HG02884 (cell line): ENCODE data around the gene RNU11.
"Not testable (repeated sequence)": the region's sequence is repeated elsewhere in the genome, so short reads cannot be mapped to it uniquely, and the experiment has no call there.

Source experiments
- ATAC-seq: cut with Tn5 transposase; IDR thresholded peaks from one replicate; pipeline ENCODE4 v1.9.1; 2021; ENCODE audit warnings: mild to moderate bottlenecking, moderate library complexity; ENCODE audit not compliant: unreplicated experiment

RNU11 gene

DNA sequence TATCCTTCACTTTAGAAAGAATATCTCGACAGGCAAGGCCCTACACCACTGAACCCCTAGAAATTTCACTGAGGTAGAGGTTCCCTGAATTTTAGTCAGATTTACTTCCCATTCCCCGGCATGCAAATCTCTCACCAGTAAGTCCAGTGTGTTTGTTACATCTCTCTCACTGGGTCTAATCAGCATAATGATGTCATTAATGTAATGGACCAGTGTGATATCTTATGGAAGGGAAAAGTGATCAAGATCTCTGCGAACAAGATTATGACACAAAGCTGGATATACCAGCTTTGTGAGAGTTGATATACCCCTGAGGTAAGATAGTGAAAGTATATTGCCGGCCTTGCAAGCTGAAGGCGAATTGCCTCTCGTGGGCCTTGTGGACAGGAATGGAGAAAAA, 7.9 kb downstream of the RNU11 start:
- no peak for ATAC-seq

DNA sequence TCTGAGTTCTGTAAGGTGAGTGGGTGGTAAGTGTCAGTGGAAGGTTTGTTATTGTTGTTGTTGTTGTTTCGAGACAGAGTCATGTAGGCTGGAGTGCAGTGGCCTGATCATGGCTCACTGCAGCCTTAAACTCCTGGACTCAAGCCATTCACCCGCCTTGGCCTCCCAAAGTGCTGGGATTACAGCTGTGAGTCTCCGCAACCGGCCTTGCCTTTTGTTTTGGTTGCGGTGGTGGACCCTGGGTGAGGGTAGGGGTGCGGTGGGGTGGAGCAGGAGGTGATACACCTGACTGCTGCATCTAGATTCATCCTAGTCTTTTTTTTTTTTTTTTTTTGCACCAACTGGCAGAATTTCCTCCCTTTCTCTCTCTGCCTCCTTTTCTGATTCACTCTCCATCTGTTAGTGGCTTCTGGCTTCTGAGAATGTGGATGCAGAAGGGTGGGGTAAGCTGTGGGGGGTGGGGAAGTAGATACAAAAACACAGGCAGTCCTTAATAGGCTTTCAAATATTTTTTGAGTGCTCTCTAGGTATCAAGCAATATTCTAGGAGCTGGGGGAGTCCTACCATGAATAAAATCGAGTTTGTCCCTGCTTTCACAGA, 15.6 kb downstream of the RNU11 start:
- no peak for ATAC-seq

DNA sequence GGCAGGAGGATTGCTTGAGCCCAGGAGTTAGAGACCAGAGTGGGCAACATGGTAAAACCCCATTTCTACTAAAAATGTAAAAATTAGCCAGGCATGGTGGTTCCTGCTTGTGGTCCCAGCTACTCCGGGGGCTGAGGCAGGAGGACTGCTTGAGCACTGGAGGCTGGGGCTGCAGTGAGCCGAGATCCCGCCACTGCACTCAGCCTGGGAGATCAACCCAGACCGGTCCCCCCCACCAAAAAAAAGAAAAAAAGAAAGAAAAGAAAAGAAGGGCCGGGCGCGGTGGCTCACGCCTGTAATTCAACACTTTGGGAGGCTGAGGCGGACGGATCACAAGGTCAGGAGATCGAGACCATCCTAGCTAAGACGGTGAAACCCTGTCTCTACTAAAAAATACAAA, 18.4 kb downstream of the RNU11 start:
- no peak for ATAC-seq

DNA sequence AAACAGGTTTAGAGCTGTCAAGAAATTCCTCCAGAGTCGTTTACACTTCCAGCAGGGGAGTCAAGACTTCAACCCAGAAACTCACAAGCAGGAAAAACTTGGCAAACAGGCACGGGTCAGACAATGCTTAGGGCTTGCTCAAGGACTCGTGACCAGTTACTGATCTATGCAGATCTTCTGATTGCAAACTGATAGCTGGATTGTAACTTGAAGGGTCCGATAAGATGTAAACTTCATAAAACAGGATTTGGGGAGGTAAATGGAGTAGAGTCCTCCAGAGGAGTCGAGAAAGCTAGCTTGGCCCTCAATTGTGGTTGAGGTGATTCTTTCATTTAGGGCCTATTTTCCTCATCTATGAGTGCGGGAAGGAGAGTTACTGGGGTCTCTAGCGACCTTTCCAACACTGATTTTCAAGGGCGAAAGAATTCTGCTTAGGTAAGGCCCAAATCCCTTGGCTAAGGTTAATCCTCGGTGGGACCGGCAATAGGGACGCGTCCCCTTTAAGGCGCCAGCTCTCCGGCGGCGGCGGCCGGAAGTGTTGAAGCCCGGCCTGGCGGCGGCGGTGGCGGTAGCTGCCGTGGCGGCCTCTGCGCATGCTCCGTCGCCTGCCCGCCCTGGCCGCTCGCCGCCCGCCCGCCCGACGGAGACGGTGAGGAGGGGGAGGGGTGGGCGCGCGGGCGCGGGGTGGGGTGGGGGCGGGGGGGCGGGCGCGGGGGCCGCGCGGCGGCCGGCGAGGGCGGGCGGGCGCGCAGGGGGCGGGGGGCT, 20.0 kb downstream of the RNU11 start, which contains the start of gene GMEB1:
GMEB1 (plus strand) TSS at position 594 of the 765 bp plus-strand sequence. CDS start 14,829 bp downstream, outside the sequence.
- peak; percentile 42 for ATAC-seq

DNA sequence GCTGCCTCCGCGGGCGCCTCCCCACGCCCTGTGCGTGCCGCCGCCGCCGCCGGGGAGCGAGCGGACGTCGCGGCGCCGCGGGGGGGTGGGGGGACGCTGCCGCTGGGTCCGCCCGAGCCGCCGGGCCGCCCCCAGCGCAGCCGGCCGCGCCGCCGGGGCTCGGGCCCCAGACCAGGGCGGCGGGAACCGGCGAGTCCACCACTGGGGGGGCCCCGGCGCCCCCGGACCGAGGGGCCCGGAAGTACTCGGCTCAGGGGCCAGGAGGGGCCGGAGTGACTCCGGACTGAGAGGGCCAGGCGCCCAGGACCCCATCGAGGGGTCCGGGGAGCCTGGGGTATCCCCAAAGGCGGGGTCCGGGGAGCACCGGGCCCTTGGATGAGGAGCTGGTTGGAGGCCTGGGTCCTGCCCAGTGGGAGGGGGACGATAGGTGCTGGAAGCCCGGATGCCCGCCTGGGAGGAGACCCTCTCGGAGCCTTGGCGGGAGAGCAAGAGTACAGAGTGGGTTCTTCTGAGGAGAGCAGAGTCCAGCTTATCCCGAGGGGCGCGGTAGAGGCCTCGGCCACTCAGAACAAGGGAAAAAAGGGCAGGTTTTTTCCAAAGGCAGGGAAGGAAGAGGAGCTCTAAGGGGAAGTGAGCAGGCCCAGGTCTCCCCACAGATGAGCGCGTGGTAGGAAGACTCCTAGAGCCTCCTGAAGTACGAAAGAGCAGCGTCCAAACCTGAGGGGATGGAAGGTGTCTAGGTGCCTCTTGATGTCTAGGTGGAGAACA, 20.7 kb downstream of the RNU11 start:
- peak; percentile 43 for ATAC-seq

DNA sequence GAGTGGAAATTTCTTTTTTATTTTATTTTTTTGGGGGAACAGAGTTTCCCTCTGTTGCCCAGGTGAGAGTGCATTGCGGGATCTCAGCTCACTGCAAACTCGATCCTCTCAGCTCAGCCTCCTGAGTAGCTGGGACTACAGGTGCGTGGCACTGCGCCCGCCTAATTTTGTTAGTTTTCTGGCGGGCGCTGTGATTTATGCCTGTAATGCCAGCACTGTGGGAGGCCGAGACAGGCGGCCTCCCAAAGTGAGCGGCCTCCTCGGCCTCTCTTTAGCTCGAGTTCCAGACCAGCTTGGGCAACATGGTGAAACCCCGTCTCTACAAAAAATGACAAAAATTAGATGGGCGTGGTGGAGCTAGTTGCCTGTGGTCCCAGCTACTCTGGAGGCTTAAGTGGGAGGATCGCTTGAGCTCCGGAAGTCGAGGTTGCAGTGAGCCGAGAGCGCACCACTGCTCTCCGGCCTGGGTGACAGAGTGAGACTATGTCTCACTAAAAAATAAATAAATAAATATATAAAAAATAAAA, 22.9 kb downstream of the RNU11 start:
- ATAC-seq = no peak

DNA sequence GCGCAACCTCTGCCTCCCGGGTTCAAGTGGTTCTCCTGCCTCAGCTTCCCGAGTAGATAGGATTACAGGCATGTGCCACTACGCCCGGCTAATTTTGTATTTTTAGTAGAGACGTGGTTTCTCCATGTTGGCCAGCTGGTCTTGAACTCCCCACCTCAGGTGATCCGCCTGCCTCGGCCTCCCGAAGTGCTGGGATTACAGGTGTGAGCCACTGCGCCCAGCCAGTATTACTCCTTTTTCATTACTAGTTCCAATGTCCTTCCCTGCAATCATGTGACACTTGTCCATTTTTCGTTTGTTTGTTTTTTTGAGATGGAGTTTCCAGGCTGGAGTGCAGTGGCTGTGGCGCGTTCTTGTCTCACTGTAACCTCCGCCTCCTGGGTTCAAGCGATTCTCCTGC, 24.6 kb downstream of the RNU11 start:
- not testable (repeated sequence) for ATAC-seq

DNA sequence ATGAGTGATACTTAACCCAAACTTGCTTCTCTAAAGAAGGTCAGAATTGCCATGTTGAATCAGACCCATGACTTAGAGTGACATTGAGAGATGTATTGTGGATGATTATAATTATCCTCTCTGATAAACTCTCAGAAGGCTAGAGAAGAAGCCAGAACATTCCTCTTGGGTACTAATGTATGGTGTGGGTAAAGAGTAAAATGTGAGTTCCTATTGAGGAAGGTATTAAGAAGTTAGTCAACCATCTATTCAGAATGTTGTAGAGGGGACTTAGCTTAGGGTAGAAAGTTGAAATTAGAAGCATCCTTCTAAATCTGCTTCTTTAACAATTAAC, 27.5 kb downstream of the RNU11 start:
- no peak for ATAC-seq

DNA sequence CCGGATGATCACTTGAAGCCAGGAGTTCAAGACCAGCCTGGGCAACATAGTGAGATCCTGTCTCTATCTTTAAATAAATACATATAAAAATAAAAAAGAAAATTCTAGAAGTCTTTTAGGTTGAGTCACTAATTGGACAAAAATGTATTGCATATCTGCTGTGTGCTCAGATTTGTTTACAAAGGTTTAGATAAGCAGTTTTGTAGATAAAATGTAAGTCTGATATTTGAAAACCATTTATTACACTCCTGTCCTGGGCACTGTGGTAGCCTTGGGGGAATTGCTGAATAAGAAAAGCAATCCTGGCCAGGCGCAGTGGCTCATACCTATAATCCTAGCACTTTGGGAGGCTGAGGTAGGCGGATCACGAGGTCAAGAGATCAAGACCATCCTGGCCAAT, 31.8 kb downstream of the RNU11 start:
- no peak for ATAC-seq

DNA sequence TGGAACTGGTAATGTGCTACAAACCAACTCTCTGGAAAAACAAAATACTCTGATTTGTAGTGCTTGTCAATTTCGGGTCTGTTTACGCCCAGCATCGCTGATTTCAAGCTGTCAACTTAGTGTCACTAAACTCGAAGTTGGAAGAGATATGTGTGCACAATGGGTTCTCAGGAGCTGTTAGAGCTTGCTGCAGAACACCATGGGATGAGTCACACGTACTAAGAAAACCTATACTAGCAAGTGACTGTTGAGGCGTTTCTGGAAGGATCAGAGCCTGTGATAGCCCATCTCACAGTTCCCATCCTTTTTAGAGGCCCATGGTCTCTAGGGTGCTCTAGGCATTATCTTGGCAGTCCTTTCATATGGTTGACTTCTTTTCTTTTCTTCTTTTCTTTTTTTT, 34.4 kb downstream of the RNU11 start:
- no peak for ATAC-seq

DNA sequence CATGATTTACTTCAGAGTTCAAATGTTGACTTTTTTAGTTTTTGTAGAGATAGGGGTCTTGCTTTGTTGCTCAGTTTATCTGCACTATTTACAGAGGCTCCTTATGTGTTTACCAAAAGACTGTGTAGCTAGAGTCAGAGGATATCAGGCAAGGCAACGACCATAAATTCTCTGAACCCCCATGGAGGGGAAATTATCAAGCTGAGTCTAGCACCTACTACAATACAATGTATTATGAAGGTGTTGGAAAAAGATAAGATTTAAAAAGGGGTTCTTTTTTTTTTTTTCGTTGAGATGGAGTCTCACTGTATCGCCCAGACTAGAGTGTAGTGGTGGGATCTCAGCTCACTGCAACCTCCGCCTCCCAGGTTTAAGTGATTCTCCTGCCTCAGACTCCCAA, 36.5 kb downstream of the RNU11 start:
- ATAC-seq = no peak

DNA sequence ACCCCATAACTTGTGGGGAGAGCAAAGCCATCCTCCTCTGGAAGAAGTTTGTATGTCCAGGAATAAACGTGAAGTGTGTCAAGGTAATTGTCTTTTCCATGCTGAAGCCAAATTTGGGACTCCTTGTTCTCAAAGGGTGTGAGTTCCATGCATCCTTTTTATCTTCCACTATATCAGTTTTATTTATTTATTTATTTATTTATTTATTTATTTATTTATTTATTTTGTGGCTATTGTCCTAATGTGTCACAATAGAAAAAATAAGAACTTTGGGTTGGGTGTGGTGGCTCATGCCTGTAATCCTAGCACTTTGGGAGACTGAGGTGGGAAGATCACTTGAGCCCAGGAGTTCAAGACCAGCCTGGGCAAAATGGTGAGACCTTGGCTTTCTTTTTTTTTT, 43.2 kb downstream of the RNU11 start:
- not testable (repeated sequence) for ATAC-seq
